ENCODE measurements around the gene CDK16.

GRCh38 chrX:47224896-47225290 lies 6.4 kb downstream of the CDK16 start:
- TF ChIP-seq TAF1 (IDR thresholded peaks at IDR 0.05; ENCODE audit: low read depth, low read length) (no peak), POLR2A (IDR thresholded peaks at IDR 0.05; ENCODE audit: low read depth, low read length) (no peak)
